CD4-positive, alpha-beta T cell treated with Interleukin-15 for 1 hour (primary cell): ENCODE measurements around the gene MRGPRG.
"Not testable (repeated sequence)": the region's sequence is repeated elsewhere in the genome, so short reads cannot be mapped to it uniquely, and the experiment has no call there.

ENCODE experiments used
- DNase-seq: peaks from one replicate; pipeline ENCODE4 v3.0.0-alpha.2; 2020

MRGPRG gene

DNA sequence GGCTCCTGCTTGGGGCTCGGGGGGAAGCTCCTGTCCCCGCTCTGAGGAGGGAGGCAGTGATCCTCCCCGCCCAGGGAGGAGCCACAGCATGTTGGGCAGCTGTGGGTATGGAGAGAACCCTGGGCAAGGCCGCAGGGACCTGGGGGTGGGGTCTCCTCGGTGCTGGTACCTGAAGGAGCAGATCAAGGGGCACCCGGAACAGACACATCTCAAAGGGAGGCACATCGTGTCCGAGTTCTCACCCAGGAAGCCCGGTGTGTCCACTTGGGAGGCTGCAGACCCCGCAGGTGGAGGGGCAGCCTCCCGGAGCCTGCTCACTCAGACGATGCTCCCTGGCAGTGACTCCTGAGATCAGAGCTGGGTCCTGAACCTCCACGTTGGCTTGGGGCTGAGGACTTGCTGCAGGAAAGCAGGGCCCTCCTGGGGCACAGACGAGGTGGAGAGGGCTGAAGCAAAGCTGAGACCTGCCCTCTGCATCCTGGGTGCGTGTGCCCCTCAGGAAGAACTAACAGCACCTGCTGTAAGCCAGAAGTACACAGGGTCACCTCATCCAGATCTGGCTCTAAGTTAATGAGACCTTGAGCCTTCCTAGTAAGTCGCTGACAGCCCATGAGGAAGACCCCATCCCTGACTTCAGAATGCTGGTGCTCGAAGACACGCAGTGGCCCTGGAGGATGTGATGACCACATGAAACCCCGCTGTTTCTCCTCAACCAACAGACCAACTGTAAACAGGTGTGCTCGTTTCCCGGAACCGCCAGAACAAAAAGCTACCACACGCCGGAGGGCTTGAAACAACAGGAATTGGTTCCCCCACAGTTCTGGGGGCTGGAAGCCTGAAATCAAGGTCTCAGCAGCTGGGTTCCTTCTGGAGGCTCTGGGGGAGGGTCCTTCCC is 47.6 kb downstream of the MRGPRG start:
- no peak for DNase-seq

DNA sequence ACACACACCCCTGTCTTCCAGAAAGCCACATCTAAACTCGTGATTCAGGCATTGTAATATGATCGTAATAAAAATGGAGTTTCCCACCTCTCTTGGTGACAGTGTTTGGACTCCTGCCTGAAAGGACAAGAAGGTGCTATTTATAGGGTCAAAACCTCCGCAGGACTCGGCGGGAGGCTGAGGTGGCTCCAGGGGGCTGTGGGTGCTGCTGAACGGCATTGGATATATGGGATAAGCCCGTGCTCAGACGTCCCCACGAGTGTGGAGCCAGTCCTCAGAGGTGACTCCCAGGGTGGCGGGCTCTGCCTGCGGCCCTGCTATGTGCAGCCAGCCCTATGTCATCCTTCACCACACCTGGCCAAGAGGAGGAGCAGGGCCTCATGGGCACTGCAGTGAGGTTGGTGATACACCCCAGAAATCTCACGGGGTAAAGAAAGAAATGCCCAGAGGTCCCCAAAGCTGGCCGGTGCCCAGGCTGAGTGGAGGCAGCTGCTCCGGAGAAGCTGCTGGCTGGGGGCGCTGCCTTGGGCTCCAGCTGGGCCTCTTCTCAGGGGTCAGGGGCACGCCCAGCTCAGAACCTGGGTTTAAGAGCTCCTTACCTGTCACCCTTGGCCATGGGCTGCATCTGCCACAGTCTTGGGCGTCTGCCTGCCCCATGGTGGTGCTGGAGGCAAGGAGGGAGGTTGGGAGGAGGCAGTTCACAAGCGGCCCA is 48.4 kb downstream of the MRGPRG start:
- DNase-seq = no peak

GRCh38 chr11:3169255-3170043 is 49.2 kb downstream of the MRGPRG start:
- no peak for DNase-seq

DNA sequence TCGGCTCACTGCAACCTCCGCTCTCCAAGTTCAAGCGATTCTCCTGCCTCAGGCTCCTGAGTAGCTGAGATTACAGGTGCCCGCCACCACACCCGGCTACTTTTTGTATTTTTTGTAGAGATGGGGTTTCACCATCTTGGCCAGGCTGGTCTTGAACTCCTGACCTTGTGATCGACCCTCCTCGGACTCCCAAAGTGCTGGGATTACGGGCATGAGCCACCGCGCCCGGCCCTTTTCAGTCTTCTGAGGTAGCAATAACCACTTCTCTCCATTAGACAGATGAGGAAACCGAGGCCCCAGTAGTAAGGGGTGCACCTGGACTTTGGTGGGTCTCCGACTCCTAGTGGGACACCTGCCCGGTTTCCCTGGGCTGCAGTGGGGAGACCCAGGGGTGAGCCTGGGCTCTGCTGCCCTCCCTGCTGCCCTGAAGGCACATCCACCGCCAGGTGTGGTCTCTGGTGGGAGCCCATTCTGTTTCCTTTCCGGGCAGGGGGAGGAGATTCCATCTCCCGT is 49.8 kb downstream of the MRGPRG start:
- not testable (repeated sequence) for DNase-seq
